OCI-LY7 (cell line): Measurements from ENCODE around the gene LTO1. TPM values are rescaled to one million over a fixed set of nuclear protein-coding genes. Genes with fewer than 3 reads are reported as not detected.

Source experiments
- BruUV-seq: library from RNA; stranded (reverse); fragments of 400-500 nt; replicated peaks from 2 replicates; lab custom pipeline; 2021; lab: Mats Ljungman, UMichigan
- CTCF ChIA-PET: fragments of 300-600 bp; sonication (Branson Sonifier 250); formaldehyde crosslinking; loops from one replicate; lab custom pipeline; 2022; ENCODE audit warnings: antibody characterized with exemption; ENCODE audit not compliant: unreplicated experiment; lab: Charles Lee
- POLR2A ChIA-PET: fragments of 300-600 bp; sonication (Branson Sonifier 250); formaldehyde crosslinking; loops from one replicate; lab custom pipeline; 2022; ENCODE audit warnings: antibody characterized with exemption; lab: Charles Lee
- DNase-seq: peaks from one replicate; pipeline ENCODE4 v3.0.0-alpha.2; 2015; ENCODE audit warnings: low spot score
- H2AFZ ChIP-seq: fragments of 200-600 bp; sonication (generic), shearing (Covaris generic); 2 replicates; pipeline ENCODE4 v1.6.1; 2014; ENCODE audit warnings: mild to moderate bottlenecking, antibody characterized with exemption, low read length, moderate library complexity
- H3K27ac ChIP-seq: fragments of 200-600 bp; sonication (generic); 2 replicates; pipeline ENCODE4 v1.5.1; 2014; ENCODE audit warnings: mixed run types, low read depth, mild to moderate bottlenecking, moderate library complexity, low read length, inconsistent platforms; ENCODE audit not compliant: poor library complexity, severe bottlenecking
- H3K36me3 ChIP-seq: fragments of 200-600 bp; sonication (generic); 2 replicates; pipeline ENCODE4 v1.6.1; 2014; ENCODE audit warnings: mild to moderate bottlenecking, antibody characterized with exemption, low read length, moderate library complexity, mixed read lengths; ENCODE audit not compliant: insufficient read depth
- H3K4me1 ChIP-seq: fragments of 200-600 bp; sonication (generic); 2 replicates; pipeline ENCODE4 v1.5.1; 2014; ENCODE audit warnings: mild to moderate bottlenecking, low read length; ENCODE audit not compliant: insufficient read depth, poor library complexity, severe bottlenecking
- H3K4me2 ChIP-seq: fragments of 200-600 bp; sonication (generic); 2 replicates; pipeline ENCODE4 v1.6.1; 2014; ENCODE audit warnings: mild to moderate bottlenecking, low read length
- H3K4me3 ChIP-seq: fragments of 200-600 bp; sonication (generic); 2 replicates; pipeline ENCODE4 v1.5.1; 2014; ENCODE audit warnings: mild to moderate bottlenecking, low read depth, low read length; ENCODE audit not compliant: poor library complexity, severe bottlenecking
- H3K79me2 ChIP-seq: fragments of 200-600 bp; sonication (generic); 2 replicates; pipeline ENCODE4 v1.6.1; 2016; ENCODE audit warnings: low read depth, mild to moderate bottlenecking, low read length, moderate library complexity, mixed read lengths; ENCODE audit not compliant: insufficient read depth
- H3K9me2 ChIP-seq: fragments of 200-600 bp; sonication (generic); 2 replicates; pipeline ENCODE4 v1.6.1; 2016; ENCODE audit warnings: mild to moderate bottlenecking, low read length, mixed read lengths; ENCODE audit not compliant: insufficient read depth
- H3K9me3 ChIP-seq: fragments of 200-600 bp; sonication (generic); 2 replicates; pipeline ENCODE4 v1.6.1; 2014; ENCODE audit warnings: mild to moderate bottlenecking, mixed run types, low read length, mixed read lengths
- H4K20me1 ChIP-seq: fragments of 200-600 bp; sonication (generic); 2 replicates; pipeline ENCODE4 v1.6.1; 2014; ENCODE audit warnings: mild to moderate bottlenecking, antibody characterized with exemption, low read length, moderate library complexity, mixed read lengths; ENCODE audit not compliant: insufficient read depth
- CTCF ChIP-seq: fragments of 200-600 bp; sonication (generic); conservative IDR thresholded peaks from 2 replicates; pipeline ENCODE4 v1.5.1; 2014; ENCODE audit warnings: mild to moderate bottlenecking, antibody characterized with exemption, low read length, moderate library complexity, mixed read lengths
- EZH2phosphoT487 ChIP-seq: fragments of 200-600 bp; sonication (generic); IDR thresholded peaks from 2 replicates; pipeline ENCODE4 v1.6.1; 2018; ENCODE audit warnings: low read depth, borderline replicate concordance, mild to moderate bottlenecking, mixed run types, antibody characterized with exemption, low read length, moderate library complexity, mixed read lengths
- intact Hi-C: fragments of 100-400 bp; cut with micrococcal nuclease; formaldehyde crosslinking; loops from one replicate; pipeline ENCODE4 v1.10.0; 2022; ENCODE audit not compliant: unreplicated experiment
- total RNA-seq, 2 experiments: library from RNA; depleted of rRNA in 1 of 2; stranded (reverse); fragments of >200 nt in 1 of 2; shearing (Covaris generic) in 1 of 2; gene quantifications; 2 replicates each; pipeline ENCODE4 v1.2.3, GENCODE V29; 2014 to 2022

Gene LTO1
- total RNA-seq, 2 experiments from 2014 or later: 28.8 to 35.9 TPM

GRCh38 chr11:69618237-69618636, 56.9 kb downstream of the LTO1 start:
- Histone ChIP-seq H4K20me1 (no peaks in the 10 kb centered on the region), H3K9me3 (no peaks in the 10 kb centered on the region), H3K27ac (no peak overlapping the region), H3K79me2 (no peaks in the 10 kb centered on the region), H3K36me3 (no peaks in the 10 kb centered on the region), H3K4me1 (no peaks in the 10 kb centered on the region), H3K9me2 (no peaks in the 10 kb centered on the region), H2AFZ (no peak overlapping the region), H3K4me2 (no peak overlapping the region), H3K4me3 (no peak overlapping the region)
- DNase-seq: no peak
- TF ChIP-seq CTCF: no peak
- TF ChIP-seq EZH2phosphoT487: no peak
- ChIA-PET POLR2A (no interaction called here), CTCF (no interaction called here)
- intact Hi-C loops: no loop called here
- no TSS peak for BruUV-seq

- no peaks in the 10 kb centered on the region for H3K79me2 ChIP-seq
- H3K9me3 ChIP-seq: no peaks in the 10 kb centered on the region
- H3K9me2 ChIP-seq: no peaks in the 10 kb centered on the region
- H2AFZ ChIP-seq: no peak overlapping the region
- no TSS peak for BruUV-seq
- no peak overlapping the region for H3K4me2 ChIP-seq
- H3K4me1 ChIP-seq: no peaks in the 10 kb centered on the region
- intact Hi-C loops: no loop called here
- no peaks in the 10 kb centered on the region for H4K20me1 ChIP-seq
- H3K4me3 ChIP-seq: no peak overlapping the region
- TF ChIP-seq CTCF: no peak
- no peak for TF ChIP-seq EZH2phosphoT487
- H3K27ac ChIP-seq: no peak overlapping the region
- CTCF ChIA-PET: no interaction called here
- DNase-seq: no peak
- POLR2A ChIA-PET: interaction anchor here (0.6 kb wide), 1 partner anchor 12 kb away, joined by 4 read pairs; no protein-coding TSS in a partner anchor
- no peaks in the 10 kb centered on the region for H3K36me3 ChIP-seq
Measured at GRCh38 chr11:69617682-69618081, 57.5 kb downstream of the LTO1 start.

GRCh38 chr11:69617220-69617619, 57.9 kb downstream of the LTO1 start:
- Histone ChIP-seq H3K9me2 (no peaks in the 10 kb centered on the region), H3K4me1 (no peaks in the 10 kb centered on the region), H3K4me3 (no peak overlapping the region), H3K27ac (no peak overlapping the region), H4K20me1 (no peaks in the 10 kb centered on the region), H2AFZ (no peak overlapping the region), H3K4me2 (no peak overlapping the region), H3K9me3 (no peaks in the 10 kb centered on the region), H3K36me3 (no peaks in the 10 kb centered on the region), H3K79me2 (no peaks in the 10 kb centered on the region)
- ChIA-PET POLR2A (interaction anchor here (0.6 kb wide), 1 partner anchor 12 kb away, joined by 4 read pairs; no protein-coding TSS in a partner anchor), CTCF (no interaction called here)
- DNase-seq: no peak
- BruUV-seq: no TSS peak
- TF ChIP-seq CTCF (no peak), EZH2phosphoT487 (no peak)
- intact Hi-C loops: no loop called here

Other genes with a start within 250 kb of the LTO1 start
- not detected in 2 replicates for gene LINC01488, start 193.7 kb downstream of the LTO1 start, total RNA-seq (2014; rRNA removed; shearing (Covaris generic))
- not detected in 2 replicates for gene LINC01488, start 193.7 kb downstream of the LTO1 start, total RNA-seq (2022)
- gene CCND1, start 34.2 kb downstream of the LTO1 start, total RNA-seq (2014; rRNA removed; shearing (Covaris generic)): 0.44 TPM in 1 of 2 replicates, not detected in the other
- gene CCND1, start 34.2 kb downstream of the LTO1 start, total RNA-seq (2022): not detected in 2 replicates
- gene FGF19, start 28.7 kb upstream of the LTO1 start, total RNA-seq (2014; rRNA removed; shearing (Covaris generic)): not detected in 2 replicates
- not detected in 2 replicates for gene FGF19, start 28.7 kb upstream of the LTO1 start, total RNA-seq (2022)
- gene FGF4, start 100.0 kb upstream of the LTO1 start, total RNA-seq (2014; rRNA removed; shearing (Covaris generic)): not detected in 2 replicates
- not detected in 2 replicates for gene FGF4, start 100.0 kb upstream of the LTO1 start, total RNA-seq (2022)
- not detected in 2 replicates for gene FGF3, start 144.1 kb upstream of the LTO1 start, total RNA-seq (2014; rRNA removed; shearing (Covaris generic))
- gene FGF3, start 144.1 kb upstream of the LTO1 start, total RNA-seq (2022): not detected in 2 replicates